ENCODE measurements around the gene TPK1. TPM values are rescaled to one million over a fixed set of nuclear protein-coding genes. Genes with fewer than 3 reads are reported as not detected.

The TPK1 gene
- total and polyA plus RNA-seq, 2 of the 8 experiments (the other 6 are each of a cell fraction or from before 2014, with no cell fraction given): 1.9 to 2.7 TPM

DNA sequence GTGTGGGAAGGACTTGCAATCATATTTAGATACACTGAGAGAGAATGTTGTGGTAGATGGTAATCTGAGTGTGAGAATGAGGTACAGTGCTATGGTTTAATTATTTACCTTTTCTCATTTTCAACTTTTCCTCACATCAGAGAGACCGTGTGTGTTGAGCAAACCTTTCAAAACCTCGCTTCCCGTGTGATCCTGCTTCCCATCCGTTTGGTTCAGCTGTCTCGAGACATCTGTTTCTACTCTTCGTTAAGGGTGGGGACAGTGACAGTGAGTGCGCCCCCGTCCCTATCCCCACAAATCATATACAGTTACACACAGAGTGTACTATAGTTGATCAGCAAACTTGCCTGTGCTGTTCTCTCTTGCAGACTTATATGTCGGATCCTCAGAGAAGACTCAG lies 399.4 kb downstream of the TPK1 start (continued):
- TF ChIP-seq CHD7 (IDR thresholded peaks at IDR 0.05; ENCODE audit: insufficient replicate concordance, low read length) (no peak), RBBP5 (IDR thresholded peaks at IDR 0.05; ENCODE audit: borderline replicate concordance, low read depth, low read length) (no peak), RNF2 (IDR thresholded peaks at IDR 0.05; ENCODE audit: borderline replicate concordance, low read depth, low read length, missing control alignments, poor library complexity, severe bottlenecking) (no peak), CREB1 (IDR thresholded peaks at IDR 0.05) (no peak)
- TF ChIP-seq, protein P1, sequence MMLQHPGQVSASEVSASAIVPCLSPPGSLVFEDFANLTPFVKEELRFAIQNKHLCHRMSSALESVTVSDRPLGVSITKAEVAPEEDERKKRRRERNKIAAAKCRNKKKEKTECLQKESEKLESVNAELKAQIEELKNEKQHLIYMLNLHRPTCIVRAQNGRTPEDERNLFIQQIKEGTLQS (IDR thresholded peaks at IDR 0.05; ENCODE audit: insufficient read depth, low read depth, low read length): no peak

All from H1 (cell line).